D721Med (cell line): ENCODE data around the gene CORO2A.

Source experiments
- DNase-seq: peaks from one replicate; pipeline ENCODE4 v3.0.0; 2011; ENCODE audit warnings: low spot score; ENCODE audit not compliant: insufficient read length
- FAIRE-seq: peaks from 2 replicates; lab custom pipeline; 2011; peaks lifted over from hg19 to GRCh38; lab: Jason Lieb, UNC
- CTCF ChIP-seq: IDR thresholded peaks from 2 replicates; pipeline ENCODE4 v1.5.1; 2012; ENCODE audit warnings: mild to moderate bottlenecking, control low read depth; ENCODE audit not compliant: insufficient read depth; ENCODE audit errors: missing control alignments

CORO2A gene, protein sequence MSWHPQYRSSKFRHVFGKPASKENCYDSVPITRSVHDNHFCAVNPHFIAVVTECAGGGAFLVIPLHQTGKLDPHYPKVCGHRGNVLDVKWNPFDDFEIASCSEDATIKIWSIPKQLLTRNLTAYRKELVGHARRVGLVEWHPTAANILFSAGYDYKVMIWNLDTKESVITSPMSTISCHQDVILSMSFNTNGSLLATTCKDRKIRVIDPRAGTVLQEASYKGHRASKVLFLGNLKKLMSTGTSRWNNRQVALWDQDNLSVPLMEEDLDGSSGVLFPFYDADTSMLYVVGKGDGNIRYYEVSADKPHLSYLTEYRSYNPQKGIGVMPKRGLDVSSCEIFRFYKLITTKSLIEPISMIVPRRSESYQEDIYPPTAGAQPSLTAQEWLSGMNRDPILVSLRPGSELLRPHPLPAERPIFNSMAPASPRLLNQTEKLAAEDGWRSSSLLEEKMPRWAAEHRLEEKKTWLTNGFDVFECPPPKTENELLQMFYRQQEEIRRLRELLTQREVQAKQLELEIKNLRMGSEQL

DNA sequence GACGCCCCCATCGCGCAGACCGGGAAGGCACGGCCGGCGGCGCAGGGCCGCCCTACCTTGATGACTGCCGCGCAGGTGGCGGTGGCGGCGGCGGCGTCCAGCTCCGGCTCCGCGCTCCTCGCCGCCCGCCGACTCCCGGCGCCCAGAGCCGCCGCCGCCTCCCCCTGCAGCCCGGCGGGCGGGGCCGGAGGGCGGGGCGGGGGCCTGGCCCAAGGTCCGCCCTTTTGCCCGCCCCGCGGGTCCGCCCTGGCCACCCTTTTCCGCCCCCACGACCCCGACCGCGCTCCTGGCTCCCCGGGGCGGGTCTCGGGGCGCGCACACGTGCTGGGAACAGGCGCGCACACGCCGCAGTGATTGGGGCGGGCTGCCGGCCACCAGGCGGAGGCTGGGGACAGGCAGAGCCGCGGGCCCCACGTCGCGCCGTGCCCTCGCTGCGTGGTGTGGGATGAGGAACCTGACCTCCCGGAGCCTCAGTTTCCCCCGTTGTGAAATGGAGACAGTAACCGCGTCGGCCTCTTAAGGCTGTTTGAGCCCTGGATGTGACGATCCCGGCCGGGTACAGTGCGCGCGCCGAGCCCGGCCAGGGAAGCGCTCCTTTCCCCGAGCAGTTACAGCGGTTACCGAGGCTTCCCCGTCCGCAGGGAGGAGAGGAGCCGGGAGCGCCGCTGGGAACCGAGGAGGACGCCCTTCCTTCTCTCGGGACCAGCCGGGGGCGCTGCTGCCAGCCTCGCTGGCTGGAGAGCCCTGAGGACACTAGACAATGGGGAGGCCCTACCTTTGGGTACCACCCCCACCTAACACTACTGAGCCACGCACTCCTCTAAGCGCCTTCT lies at the start of gene CORO2A:
TSS of gene CORO2A (minus strand) at position 135 of the 833 bp plus-strand sequence. CDS start 34,977 bp downstream, outside the sequence.
- TF ChIP-seq CTCF: peak; percentile 26
- no peak for FAIRE-seq
- DNase-seq: peak; percentile 90

DNA sequence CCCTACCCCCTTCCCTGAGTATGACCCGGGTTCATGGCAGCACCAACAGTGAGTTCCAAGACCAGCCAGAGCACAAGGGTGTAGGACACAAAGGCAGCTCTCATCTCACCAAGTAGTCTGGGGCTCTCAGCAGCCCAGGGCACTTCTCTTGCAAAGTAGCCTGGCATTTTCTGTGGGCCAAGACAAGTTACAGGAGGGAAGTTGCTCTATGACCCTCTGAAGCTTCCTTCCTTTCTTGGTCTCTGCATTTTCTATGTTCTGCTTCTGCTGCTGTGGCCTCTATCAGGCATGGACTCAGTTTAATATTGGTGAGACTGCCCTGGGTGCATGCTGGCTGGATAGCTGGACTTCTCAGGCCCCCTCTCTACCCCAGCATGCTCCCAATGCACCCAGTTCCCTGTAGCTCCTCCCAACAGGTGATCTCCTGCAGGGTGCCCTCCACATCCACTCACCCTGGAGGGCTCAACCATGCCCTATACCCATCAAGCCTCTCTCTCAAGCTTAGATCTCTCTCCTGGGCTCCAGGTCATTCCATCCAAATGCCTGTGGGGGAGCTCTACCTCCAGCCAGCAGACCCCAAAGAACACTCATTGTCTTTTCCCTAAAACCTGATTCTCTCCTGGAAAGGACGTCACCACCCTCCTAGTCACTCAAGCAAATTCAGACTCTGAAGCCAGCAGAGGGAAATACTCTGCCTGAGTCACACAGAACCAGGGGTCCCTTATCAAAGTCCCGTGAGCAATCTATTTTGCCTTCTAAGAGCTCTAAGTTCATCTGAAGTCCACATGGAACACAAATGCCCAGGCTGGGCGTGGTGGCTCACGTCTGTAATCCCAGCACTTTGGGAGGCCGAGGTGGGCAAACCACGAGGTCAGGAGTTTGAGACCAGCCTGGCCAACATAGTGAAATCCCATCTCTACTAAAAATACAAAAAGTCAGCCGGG lies 49.2 kb upstream of the CORO2A start:
- no peak for TF ChIP-seq CTCF
- FAIRE-seq (no peak), DNase-seq (no peak)

DNA sequence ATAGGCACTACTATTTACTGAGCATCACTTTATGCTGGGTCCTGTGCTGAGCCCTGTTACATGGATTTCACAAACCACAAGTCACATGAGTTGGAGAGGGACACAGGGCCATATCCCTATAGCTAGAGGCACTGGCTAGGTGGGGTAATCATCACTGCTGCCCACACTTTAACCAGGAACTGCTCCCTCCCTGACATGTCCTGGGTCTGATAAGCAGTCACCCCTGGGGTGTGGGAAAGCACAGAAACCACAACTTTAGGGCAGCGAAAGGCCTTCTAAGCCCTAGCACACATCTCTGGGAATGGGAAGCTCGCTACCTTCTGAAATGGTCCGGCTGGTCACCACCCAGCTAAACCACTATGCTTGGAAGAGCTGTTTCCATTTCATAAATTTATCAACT lies 48.0 kb upstream of the CORO2A start:
- no peak for TF ChIP-seq CTCF
- no peak for FAIRE-seq
- no peak for DNase-seq

- no peak for TF ChIP-seq CTCF
- no peak for FAIRE-seq
- no peak for DNase-seq
Measured at GRCh38 chr9:98236901-98237487, 44.6 kb upstream of the CORO2A start.

GRCh38 chr9:98235126-98235525 lies 42.7 kb upstream of the CORO2A start:
- FAIRE-seq: no peak
- no peak for DNase-seq
- no peak for TF ChIP-seq CTCF

GRCh38 chr9:98234245-98234825 lies 41.9 kb upstream of the CORO2A start:
- TF ChIP-seq CTCF: no peak
- DNase-seq (no peak), FAIRE-seq (no peak)
